HepG2 (cell line): Measurements from ENCODE around the gene DYNC1LI1. TPM values are rescaled to one million over a fixed set of nuclear protein-coding genes. Genes with fewer than 3 reads are reported as not detected.

Experiments used
- DR1 ChIP-seq: sonication (generic); formaldehyde crosslinking; IDR thresholded peaks from 2 replicates; pipeline ENCODE4 v1.8.0; 2021; ENCODE audit warnings: mild to moderate bottlenecking, missing genetic modification reagents, inconsistent platforms
- GABPB1 ChIP-seq: IDR thresholded peaks from 2 replicates; pipeline ENCODE4 v1.6.1; 2016; ENCODE audit warnings: mild to moderate bottlenecking, missing genetic modification reagents, moderate library complexity, missing compliant biosample characterization
- HMG20A ChIP-seq: IDR thresholded peaks from 2 replicates; pipeline ENCODE4 v1.6.1; 2016; ENCODE audit warnings: borderline replicate concordance
- KMT2A ChIP-seq: sonication (generic); formaldehyde crosslinking; IDR thresholded peaks from 2 replicates; pipeline ENCODE4 v1.4.0; 2020; ENCODE audit warnings: missing genetic modification reagents
- MAF1 ChIP-seq: sonication (generic); formaldehyde crosslinking; IDR thresholded peaks from 2 replicates; pipeline ENCODE4 v1.5.0; 2020; ENCODE audit warnings: missing genetic modification reagents, borderline replicate concordance
- MYC ChIP-seq: sonication (generic); formaldehyde crosslinking; IDR thresholded peaks from 2 replicates; pipeline ENCODE4 v1.9.0; 2021; ENCODE audit warnings: missing genetic modification reagents, borderline replicate concordance
- NCOA5 ChIP-seq: sonication (generic); formaldehyde crosslinking; IDR thresholded peaks from 2 replicates; pipeline ENCODE4 v1.4.0; 2020; ENCODE audit warnings: missing genetic modification reagents
- NFYC ChIP-seq: IDR thresholded peaks from 2 replicates; pipeline ENCODE4 v1.6.1; 2016; ENCODE audit warnings: missing genetic modification reagents, missing compliant biosample characterization
- SALL2 ChIP-seq: sonication (generic); formaldehyde crosslinking; IDR thresholded peaks from 2 replicates; pipeline ENCODE4 v1.8.1; 2023; ENCODE audit warnings: mild to moderate bottlenecking, missing genetic modification reagents, inconsistent platforms
- STAT5B ChIP-seq: sonication (generic); formaldehyde crosslinking; IDR thresholded peaks from 2 replicates; pipeline ENCODE4 v1.4.0; 2020; ENCODE audit warnings: missing genetic modification reagents
- TCF12 ChIP-seq, 2 experiments: fragments of 450-650 bp in 1 of 2; sonication (generic) in 1 of 2; formaldehyde crosslinking in 1 of 2; IDR thresholded peaks; 2 replicates each; pipeline versions ENCODE4 v1.6.1 to v1.8.0; 2017 to 2022; ENCODE audit warnings: antibody characterized with exemption in 1 of 2, mild to moderate bottlenecking in 1 of 2, missing genetic modification reagents in 1 of 2, moderate library complexity in 1 of 2
- ZFP36L2 ChIP-seq: sonication (generic); formaldehyde crosslinking; IDR thresholded peaks from 2 replicates; pipeline ENCODE4 v1.4.0; 2020; ENCODE audit warnings: missing genetic modification reagents
- ZFX ChIP-seq: sonication (generic); formaldehyde crosslinking; IDR thresholded peaks from 2 replicates; pipeline ENCODE4 v1.4.0; 2020; ENCODE audit warnings: mild to moderate bottlenecking, low read depth, missing genetic modification reagents, moderate library complexity
- ZMYM2 ChIP-seq: sonication (generic); formaldehyde crosslinking; IDR thresholded peaks from 2 replicates; pipeline ENCODE4 v1.8.0; 2022; ENCODE audit warnings: mild to moderate bottlenecking, missing genetic modification reagents
- ZNF234 ChIP-seq: sonication (generic); formaldehyde crosslinking; conservative IDR thresholded peaks from 2 replicates; pipeline ENCODE4 v1.5.1; 2020; ENCODE audit warnings: mild to moderate bottlenecking, missing genetic modification reagents
- ZNF501 ChIP-seq: sonication (generic); formaldehyde crosslinking; IDR thresholded peaks from 2 replicates; pipeline ENCODE4 v1.5.1; 2020; ENCODE audit warnings: mild to moderate bottlenecking, moderate library complexity, missing genetic modification reagents
- ZNF530 ChIP-seq: sonication (generic); formaldehyde crosslinking; IDR thresholded peaks from 2 replicates; pipeline ENCODE4 v1.5.0; 2020; ENCODE audit warnings: low read depth, mild to moderate bottlenecking, missing genetic modification reagents
- ZNF678 ChIP-seq: sonication (generic); formaldehyde crosslinking; IDR thresholded peaks from 2 replicates; pipeline ENCODE4 v1.4.0; 2020; ENCODE audit warnings: mild to moderate bottlenecking, missing genetic modification reagents
- polyA plus RNA-seq, 8 experiments: library from polyadenylated mRNA; depleted of rRNA in 3 of 8; stranded (reverse) in 7 of 8; unstranded in 1 of 8; fragments of >200 nt; fragmentation: Illumina TruSeq in 4 of 8; extraction: Trizol in 4 of 8; gene quantifications; 2 replicates each; pipeline versions ENCODE4 v1.2.1 to v1.2.3, GENCODE V29; 2011 to 2016; ENCODE audit warnings: low read depth in 4 of 8, missing spikeins in 1 of 8, mixed read lengths in 1 of 8; ENCODE audit not compliant: insufficient read depth in 1 of 8
- total RNA-seq, 5 experiments: library from RNA; depleted of rRNA; stranded (reverse); fragments of >200 nt; fragmentation: Illumina TruSeq; extraction: Trizol; gene quantifications; 2 replicates each; pipeline ENCODE4 v1.2.3, GENCODE V29; 2016; ENCODE audit warnings: low read depth in 1 of 5
- TF ChIP-seq, protein P1 (sequence below): sonication (generic); formaldehyde crosslinking; IDR thresholded peaks from 2 replicates; pipeline ENCODE4 v1.4.0; 2020; ENCODE audit warnings: mild to moderate bottlenecking, missing genetic modification reagents
- TF ChIP-seq, protein P2 (sequence below): sonication (generic); formaldehyde crosslinking; IDR thresholded peaks from 2 replicates; pipeline ENCODE4 v1.8.1; 2023; ENCODE audit warnings: missing genetic modification reagents, inconsistent platforms, borderline replicate concordance
- TF ChIP-seq, protein P3 (sequence below): sonication (generic); formaldehyde crosslinking; IDR thresholded peaks from 2 replicates; pipeline ENCODE4 v1.4.0; 2020; ENCODE audit warnings: missing genetic modification reagents
- TF ChIP-seq, protein P4 (sequence below): sonication (generic); IDR thresholded peaks from 2 replicates; pipeline ENCODE4 v1.6.1; 2016; ENCODE audit warnings: low read depth, borderline replicate concordance
- TF ChIP-seq, protein P5 (sequence below): sonication (generic); formaldehyde crosslinking; IDR thresholded peaks from 2 replicates; pipeline ENCODE4 v1.5.0; 2020; ENCODE audit warnings: missing genetic modification reagents

Gene DYNC1LI1
- total and polyA plus RNA-seq, 2 of the 13 experiments (the other 11 are each of a cell fraction or from before 2014, with no cell fraction given), result 13.4 to 37.1 TPM

DNA sequence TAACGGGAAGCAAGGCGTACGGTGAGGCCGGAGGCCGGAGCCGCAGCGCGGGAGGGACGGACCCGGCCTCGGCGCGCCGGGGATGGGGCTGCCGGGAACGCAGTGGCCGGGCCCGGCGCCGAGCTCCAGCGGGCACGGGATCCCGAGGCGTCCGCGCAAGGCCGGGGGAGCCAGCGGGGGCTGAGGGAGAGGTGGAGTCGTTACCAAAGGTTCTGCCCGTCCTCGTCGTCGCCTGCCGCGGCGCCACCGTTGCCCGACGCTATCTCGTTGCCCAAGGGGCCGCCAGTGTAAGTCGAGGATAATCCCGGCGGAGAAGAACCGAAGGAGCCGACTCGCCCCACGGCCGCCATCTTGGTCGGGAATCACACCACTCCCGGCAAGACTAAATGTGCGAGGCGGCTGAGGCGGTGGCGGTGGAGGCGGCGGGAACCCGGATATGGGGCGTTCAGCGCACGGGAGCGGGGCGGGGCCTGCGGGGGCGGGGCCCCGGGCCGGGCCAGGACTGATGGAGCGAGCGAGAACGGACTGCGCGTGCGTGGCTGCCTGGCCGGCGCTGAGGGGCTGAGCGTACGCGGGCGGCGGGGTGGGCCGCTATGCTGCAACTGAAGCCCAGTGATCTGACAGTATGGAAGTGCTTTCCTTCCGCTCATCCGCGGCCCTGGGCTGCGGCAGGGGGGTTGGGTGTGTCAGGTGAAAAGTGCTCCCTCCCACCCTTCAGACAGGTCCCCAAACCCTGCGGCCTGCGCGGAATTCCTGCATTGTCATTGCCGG lies at the start of gene DYNC1LI1 (continued):
- TF ChIP-seq STAT5B (CRISPR knock-in tag) (no peak), ZFP36L2 (no peak), NCOA5 (CRISPR knock-in tag) (no peak), ZNF678 (CRISPR knock-in tag) (no peak; the same call in 1 of the 2 replicates), ZNF234 (CRISPR knock-in tag) (0 out of 2 replicates have a peak, but pooled peaks have one; percentile 25), ZNF530 (CRISPR knock-in tag) (no peak), NFYC (no peak), SALL2 (CRISPR knock-in tag) (peak; percentile 67; the same call in 1 of the 2 replicates), ZMYM2 (CRISPR knock-in tag) (no peak), MAF1 (peak; percentile 22; the same call in 1 of the 2 replicates), HMG20A (0 out of 2 replicates have a peak, but pooled peaks have one; percentile 8), TCF12 (IDR thresholded peaks at IDR 0.05) (no peak), TCF12 (CRISPR knock-in tag; IDR thresholded peaks at IDR 0.05) (peak; percentile 76), KMT2A (peak; percentile 89), MYC (peak; percentile 42; the same call in 1 of the 2 replicates), DR1 (CRISPR knock-in tag) (no peak), GABPB1 (CRISPR knock-in tag) (peak; percentile 68), ZFX (CRISPR knock-in tag) (peak; percentile 82), ZNF501 (peak; percentile 86)
- TF ChIP-seq, protein P1, sequence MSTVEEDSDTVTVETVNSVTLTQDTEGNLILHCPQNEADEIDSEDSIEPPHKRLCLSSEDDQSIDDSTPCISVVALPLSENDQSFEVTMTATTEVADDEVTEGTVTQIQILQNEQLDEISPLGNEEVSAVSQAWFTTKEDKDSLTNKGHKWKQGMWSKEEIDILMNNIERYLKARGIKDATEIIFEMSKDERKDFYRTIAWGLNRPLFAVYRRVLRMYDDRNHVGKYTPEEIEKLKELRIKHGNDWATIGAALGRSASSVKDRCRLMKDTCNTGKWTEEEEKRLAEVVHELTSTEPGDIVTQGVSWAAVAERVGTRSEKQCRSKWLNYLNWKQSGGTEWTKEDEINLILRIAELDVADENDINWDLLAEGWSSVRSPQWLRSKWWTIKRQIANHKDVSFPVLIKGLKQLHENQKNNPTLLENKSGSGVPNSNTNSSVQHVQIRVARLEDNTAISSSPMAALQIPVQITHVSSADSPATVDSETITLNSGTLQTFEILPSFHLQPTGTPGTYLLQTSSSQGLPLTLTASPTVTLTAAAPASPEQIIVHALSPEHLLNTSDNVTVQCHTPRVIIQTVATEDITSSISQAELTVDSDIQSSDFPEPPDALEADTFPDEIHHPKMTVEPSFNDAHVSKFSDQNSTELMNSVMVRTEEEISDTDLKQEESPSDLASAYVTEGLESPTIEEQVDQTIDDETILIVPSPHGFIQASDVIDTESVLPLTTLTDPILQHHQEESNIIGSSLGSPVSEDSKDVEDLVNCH (CRISPR knock-in tag), result no peak
- TF ChIP-seq, protein P2, sequence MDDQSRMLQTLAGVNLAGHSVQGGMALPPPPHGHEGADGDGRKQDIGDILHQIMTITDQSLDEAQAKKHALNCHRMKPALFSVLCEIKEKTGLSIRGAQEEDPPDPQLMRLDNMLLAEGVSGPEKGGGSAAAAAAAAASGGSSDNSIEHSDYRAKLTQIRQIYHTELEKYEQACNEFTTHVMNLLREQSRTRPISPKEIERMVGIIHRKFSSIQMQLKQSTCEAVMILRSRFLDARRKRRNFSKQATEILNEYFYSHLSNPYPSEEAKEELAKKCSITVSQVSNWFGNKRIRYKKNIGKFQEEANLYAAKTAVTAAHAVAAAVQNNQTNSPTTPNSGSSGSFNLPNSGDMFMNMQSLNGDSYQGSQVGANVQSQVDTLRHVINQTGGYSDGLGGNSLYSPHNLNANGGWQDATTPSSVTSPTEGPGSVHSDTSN, result no peak
- TF ChIP-seq, protein P3, sequence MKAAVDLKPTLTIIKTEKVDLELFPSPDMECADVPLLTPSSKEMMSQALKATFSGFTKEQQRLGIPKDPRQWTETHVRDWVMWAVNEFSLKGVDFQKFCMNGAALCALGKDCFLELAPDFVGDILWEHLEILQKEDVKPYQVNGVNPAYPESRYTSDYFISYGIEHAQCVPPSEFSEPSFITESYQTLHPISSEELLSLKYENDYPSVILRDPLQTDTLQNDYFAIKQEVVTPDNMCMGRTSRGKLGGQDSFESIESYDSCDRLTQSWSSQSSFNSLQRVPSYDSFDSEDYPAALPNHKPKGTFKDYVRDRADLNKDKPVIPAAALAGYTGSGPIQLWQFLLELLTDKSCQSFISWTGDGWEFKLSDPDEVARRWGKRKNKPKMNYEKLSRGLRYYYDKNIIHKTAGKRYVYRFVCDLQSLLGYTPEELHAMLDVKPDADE (CRISPR knock-in tag), result no peak
- TF ChIP-seq, protein P4, sequence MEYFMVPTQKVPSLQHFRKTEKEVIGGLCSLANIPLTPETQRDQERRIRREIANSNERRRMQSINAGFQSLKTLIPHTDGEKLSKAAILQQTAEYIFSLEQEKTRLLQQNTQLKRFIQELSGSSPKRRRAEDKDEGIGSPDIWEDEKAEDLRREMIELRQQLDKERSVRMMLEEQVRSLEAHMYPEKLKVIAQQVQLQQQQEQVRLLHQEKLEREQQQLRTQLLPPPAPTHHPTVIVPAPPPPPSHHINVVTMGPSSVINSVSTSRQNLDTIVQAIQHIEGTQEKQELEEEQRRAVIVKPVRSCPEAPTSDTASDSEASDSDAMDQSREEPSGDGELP, result no peak; the same call in 1 of the 2 replicates
- TF ChIP-seq, protein P5, sequence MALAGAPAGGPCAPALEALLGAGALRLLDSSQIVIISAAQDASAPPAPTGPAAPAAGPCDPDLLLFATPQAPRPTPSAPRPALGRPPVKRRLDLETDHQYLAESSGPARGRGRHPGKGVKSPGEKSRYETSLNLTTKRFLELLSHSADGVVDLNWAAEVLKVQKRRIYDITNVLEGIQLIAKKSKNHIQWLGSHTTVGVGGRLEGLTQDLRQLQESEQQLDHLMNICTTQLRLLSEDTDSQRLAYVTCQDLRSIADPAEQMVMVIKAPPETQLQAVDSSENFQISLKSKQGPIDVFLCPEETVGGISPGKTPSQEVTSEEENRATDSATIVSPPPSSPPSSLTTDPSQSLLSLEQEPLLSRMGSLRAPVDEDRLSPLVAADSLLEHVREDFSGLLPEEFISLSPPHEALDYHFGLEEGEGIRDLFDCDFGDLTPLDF (CRISPR knock-in tag), result no peak
